ENCODE measurements around the gene TNPO1. TPM values are rescaled to one million over a fixed set of nuclear protein-coding genes. Genes with fewer than 3 reads are reported as not detected.
"Not testable (repeated sequence)": the region's sequence is repeated elsewhere in the genome, so short reads cannot be mapped to it uniquely, and the experiment has no call there.

The TNPO1 gene
- total and polyA plus RNA-seq, 2 of the 8 experiments (the other 6 are each of a cell fraction or from before 2014, with no cell fraction given), result 38.5 to 211 TPM

- not testable (repeated sequence) for H3K79me1 ChIP-seq (ENCODE audit: low read depth, low read length); H2AK5ac ChIP-seq (ENCODE audit: low read depth, low read length); H3K23me2 ChIP-seq (ENCODE audit: low read depth, low read length); H4K8ac ChIP-seq (ENCODE audit: extremely low read depth, insufficient read depth, low read length); H3K79me2 ChIP-seq (ENCODE audit: control insufficient read depth in 1 of 2, insufficient read depth in 2 of 2, low read length in 2 of 2); H3K27me3 ChIP-seq (replicated peaks in 1 of 4; ENCODE audit: control insufficient read depth in 3 of 4, extremely low read depth in 1 of 4, insufficient read depth in 3 of 4, low read length in 3 of 4); FAIRE-seq; H2BK120ac ChIP-seq (replicated peaks; ENCODE audit: low read depth, low read length); H3K36me3 ChIP-seq (ENCODE audit: control insufficient read depth in 2 of 4, insufficient read depth in 4 of 4, low read length in 3 of 4); H3K4ac ChIP-seq (replicated peaks; ENCODE audit: insufficient read length, low read depth, low read length); H2BK12ac ChIP-seq (ENCODE audit: low read depth, low read length); H4K20me1 ChIP-seq (replicated peaks in 1 of 2; ENCODE audit: control insufficient read depth in 1 of 2, insufficient read depth in 2 of 2, low read length in 2 of 2); H3K56ac ChIP-seq (replicated peaks; ENCODE audit: insufficient read length, low read depth, low read length); H2BK5ac ChIP-seq (ENCODE audit: low read depth, low read length); H3K23ac ChIP-seq (ENCODE audit: insufficient read length); H3K4me1 ChIP-seq (replicated peaks in 1 of 4; ENCODE audit: control insufficient read depth in 3 of 4, insufficient read depth in 4 of 4, low read length in 3 of 4); H2BK15ac ChIP-seq (ENCODE audit: low read length); H3K27ac ChIP-seq (ENCODE audit: low read depth, low read length); H3K18ac ChIP-seq (ENCODE audit: extremely low read depth, low read length); H4K91ac ChIP-seq (replicated peaks; ENCODE audit: insufficient read length, low read length); H3K14ac ChIP-seq (ENCODE audit: insufficient read length); H3K4me3 ChIP-seq (ENCODE audit: extremely low read depth in 1 of 4, insufficient read depth in 2 of 4, low read depth in 3 of 4, low read length in 4 of 4); H4K5ac ChIP-seq (ENCODE audit: insufficient read length, low read depth, low read length); H2AFZ ChIP-seq (ENCODE audit: low read length); DNase-seq (ENCODE audit: low read depth in 1 of 2, low spot score in 2 of 2); H3K4me2 ChIP-seq (ENCODE audit: insufficient read depth in 1 of 2, low read depth in 2 of 2, low read length in 2 of 2); H2BK20ac ChIP-seq (ENCODE audit: low read length); H3K9ac ChIP-seq (replicated peaks in 1 of 4; ENCODE audit: extremely low read depth in 1 of 4, low read depth in 3 of 4, low read length in 3 of 4)
- WGBS, 2 experiments (ENCODE audit: extremely low coverage in 1 of 2, insufficient coverage in 1 of 2, insufficient read length in 1 of 2, insufficient replicate concordance in 2 of 2, low coverage in 1 of 2, low lambda C conversion rate in 2 of 2, missing lambda C conversion rate in 1 of 2), result 96% methylated on average over 15 of the region's 32 CpGs; no CpG with 5 or more reads in 1 of the 2 experiments
- CTCF ChIA-PET (ENCODE audit: partially characterized antibody), result interaction anchor here (1.0 to 1.1 kb wide), 2 partner anchors 17 to 283 kb away, joined by 3 to 4 read pairs; no protein-coding TSS in a partner anchor
- POLR2A ChIA-PET (ENCODE audit: partially characterized antibody), result interaction anchor here (0.8 kb wide), 1 partner anchor 21 kb away, joined by 3 read pairs; the partner anchor contains the start of gene FCHO2
- H3K9me3 ChIP-seq (ENCODE audit: insufficient read depth in 2 of 2, low read depth in 1 of 2, low read length in 1 of 2), result peaks cover 3 to 10% of the 10 kb centered on the region in 2 experiments; a peak in 3 of 4 replicates
These were observed 118.7 kb downstream of the TNPO1 start for GRCh38 chr5:72934953-72935725.

Measured in H1 (cell line).